Dermis microvascular lymphatic vessel endothelial cell (primary cell): ENCODE measurements around the gene S1PR3. TPM values are rescaled to one million over a fixed set of nuclear protein-coding genes. Genes with fewer than 3 reads are reported as not detected.

Experiments used
- DNase-seq, 2 donors: peaks; one replicate each; pipeline versions ENCODE4 v3.0.0 to v3.0.0-alpha.2; 2010; ENCODE audit warnings: low read depth in 2 of 2
- total RNA-seq: library from RNA; depleted of rRNA; stranded (reverse); fragments of >200 nt; gene quantifications from 2 replicates; pipeline ENCODE4 v1.2.1, GENCODE V29; 2014

S1PR3 gene
- total RNA-seq, 1 donor from 2014 or later, result 1.2 TPM

GRCh38 chr9:89036383-89036782 is 45.1 kb downstream of the S1PR3 start:
- no peak for DNase-seq

GRCh38 chr9:89036891-89037290 is 45.6 kb downstream of the S1PR3 start:
- no peak for DNase-seq

- no peak for DNase-seq
Measured at GRCh38 chr9:89037346-89037745, 46.1 kb downstream of the S1PR3 start.

DNA sequence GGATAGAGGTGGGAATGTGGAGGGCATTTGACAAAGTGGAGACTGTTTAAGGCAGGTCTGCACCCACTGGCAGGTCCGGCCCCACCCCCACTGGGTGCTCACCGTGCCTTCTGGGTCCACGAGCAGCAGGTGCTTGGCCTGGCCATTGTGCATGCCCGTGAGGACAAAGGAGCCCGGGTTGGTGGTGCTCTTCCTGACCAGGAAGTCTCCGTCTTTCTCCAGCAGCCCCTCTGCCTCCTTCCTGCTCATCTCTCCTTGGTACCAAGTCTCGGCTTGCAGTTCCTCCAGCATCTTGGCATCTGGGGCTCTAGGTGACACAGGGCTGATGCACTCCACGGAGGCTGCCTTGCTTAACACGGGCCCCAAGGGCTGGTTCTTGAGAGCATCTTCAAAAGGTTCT is 46.6 kb downstream of the S1PR3 start:
- DNase-seq, result no peak

DNA sequence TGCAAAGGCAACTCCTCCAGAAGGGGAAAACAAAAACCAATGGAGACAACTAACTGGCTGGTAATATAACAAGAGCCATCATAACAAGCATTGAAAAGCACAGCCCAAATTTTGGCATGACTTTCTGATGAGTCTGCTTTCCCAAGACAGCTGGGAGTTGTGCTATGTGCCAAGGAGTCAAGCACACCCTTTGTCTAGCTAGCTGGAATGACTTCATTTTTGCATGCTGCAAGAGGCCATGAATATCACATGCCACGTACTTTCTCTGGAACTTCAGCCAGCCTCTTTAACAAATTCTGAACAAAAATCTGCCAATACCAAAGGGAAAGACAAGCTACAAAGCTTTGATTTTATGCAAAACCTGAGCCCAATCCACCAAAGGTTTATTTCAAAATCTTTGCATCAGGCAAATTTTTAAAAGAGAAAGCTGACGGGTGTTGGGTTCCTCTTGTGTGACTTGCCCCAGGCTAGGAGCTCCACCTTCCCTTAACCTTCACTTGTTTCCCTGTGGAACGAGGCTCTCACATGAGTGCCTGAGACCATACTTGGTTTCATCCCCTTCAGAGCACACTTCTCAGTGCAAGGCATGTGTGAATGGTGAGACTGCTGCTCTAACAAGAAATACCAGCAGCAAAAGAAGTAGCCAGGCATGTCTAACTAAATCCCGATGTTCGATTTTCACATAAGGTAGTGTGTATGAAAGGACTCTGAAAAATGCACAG is 47.3 kb downstream of the S1PR3 start:
- no peak for DNase-seq

DNA sequence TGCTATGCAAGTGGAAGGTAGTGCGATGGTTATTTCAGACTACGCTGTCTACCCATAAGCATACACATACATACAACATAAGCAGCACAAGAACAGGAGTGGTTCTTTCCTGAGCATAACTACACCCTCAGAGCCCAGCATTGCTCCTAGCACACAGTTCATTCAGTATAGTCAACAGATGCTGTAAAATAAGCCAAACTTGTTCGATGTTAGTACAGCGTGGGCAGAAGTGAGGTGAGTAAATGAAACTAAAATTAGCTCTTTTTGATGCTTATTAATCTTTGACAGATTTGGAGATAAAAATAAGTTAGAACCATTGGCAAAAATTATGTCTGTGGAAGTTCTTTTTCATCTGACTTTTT is 47.8 kb downstream of the S1PR3 start:
- DNase-seq, result no peak

- DNase-seq, result no peak
Measured at GRCh38 chr9:89039664-89040063, 48.4 kb downstream of the S1PR3 start.

- no peak for DNase-seq
Measured at GRCh38 chr9:89042984-89043383, 51.7 kb downstream of the S1PR3 start.

DNA sequence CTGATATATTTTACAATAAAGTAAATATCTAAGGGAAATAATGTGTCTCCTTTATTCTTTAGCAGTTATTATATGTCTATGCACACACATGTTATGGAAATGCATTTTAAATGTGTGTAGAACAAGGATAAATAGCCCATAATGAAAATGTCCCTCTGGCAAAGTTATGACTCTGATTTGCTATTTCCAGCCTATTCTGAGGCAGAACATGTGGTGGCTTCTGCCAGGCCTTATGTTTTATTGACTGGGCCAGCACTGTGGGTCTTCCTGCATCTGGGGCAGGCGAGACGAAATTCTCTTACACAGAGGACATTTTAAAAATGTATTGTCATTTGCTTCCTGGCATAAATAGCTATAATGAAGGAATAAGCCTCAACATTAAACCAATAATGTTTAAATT is 52.8 kb downstream of the S1PR3 start:
- DNase-seq, result no peak

GRCh38 chr9:89044881-89045280 is 53.6 kb downstream of the S1PR3 start:
- DNase-seq, result no peak

DNA sequence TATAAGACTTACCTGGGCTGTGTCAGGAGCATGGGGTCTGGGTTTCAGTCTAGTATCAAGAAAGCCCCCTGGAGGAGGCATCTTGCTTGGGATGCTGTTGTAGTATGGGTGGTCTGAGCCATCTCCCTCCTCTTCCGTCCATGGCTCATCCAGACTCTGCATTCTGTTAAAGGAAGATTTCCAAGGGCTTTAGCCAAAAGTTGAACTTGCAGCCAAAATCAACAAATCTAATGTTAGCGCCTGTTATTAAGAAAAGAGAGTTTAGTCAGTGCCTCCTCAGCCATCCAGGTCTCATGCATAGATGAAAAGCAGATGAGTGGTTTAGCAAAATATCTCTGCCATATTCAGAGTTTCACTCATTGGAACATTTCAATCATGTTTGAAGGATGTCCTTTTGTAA is 55.6 kb downstream of the S1PR3 start:
- DNase-seq, result no peak

DNA sequence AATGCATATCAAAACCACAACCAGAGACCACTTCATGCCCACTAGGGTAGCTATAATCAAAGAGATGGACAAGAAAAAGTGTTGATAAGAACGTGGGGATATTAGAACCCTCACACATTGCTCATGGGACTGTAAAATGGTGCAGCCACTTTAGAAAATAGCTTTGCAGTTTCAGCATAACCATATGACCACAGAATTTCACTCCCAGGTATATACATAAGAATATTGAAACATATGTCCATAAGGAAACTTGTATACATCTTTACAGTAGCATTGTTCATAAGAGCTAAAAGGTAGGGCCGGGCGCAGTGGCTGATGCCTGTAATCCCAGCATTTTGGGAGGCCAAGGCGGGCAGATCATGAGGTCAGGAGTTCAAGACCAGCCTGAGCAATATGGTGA is 56.4 kb downstream of the S1PR3 start:
- no peak for DNase-seq

DNA sequence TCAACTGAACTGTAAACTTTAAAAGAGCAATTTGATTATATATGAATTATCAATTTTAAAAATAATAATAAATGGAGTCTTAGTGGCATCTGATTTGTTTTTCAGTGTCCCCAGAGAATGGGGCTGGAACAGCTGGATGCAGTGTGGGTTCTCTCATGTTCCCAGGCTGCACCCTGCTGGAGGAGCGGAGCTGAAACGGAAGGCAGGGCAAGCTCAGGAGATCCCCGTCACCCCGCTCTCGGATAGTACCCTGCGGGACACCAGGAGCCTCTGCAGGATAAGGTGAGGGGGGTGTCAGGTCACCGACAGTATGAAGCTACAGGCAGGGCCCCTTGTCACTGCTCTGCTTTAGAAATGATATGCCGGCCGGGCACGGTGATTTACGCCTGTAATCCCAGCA is 57.3 kb downstream of the S1PR3 start:
- DNase-seq, result no peak

DNA sequence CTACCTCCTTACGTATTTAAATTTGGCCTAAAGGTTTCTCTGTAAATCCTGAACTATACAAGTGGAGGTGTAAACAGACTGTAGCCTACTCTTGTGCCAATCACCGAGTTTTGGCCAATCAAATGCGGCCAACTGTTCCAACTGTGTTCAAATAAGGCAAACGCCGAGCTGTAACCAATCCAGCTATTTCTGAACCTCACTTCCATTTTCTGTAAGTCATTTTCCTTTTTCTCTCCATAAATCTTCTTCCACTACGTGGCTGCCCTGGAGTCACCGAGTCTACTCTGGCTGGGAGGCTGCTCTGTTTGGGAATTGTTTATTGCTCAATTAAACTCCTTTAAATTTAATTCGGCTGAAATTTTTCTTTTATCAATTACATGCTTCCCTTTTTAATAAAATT is 58.4 kb downstream of the S1PR3 start:
- DNase-seq, result no peak

GRCh38 chr9:89051421-89052025 is 60.3 kb downstream of the S1PR3 start:
- DNase-seq, result no peak

GRCh38 chr9:89052470-89053097 is 61.3 kb downstream of the S1PR3 start:
- no peak for DNase-seq

GRCh38 chr9:89053301-89053700 is 62.0 kb downstream of the S1PR3 start:
- no peak for DNase-seq

Other genes with a start within 250 kb of the S1PR3 start
- 0.13 and 0.25 TPM in 2 replicates for gene SHC3, start 187.3 kb downstream of the S1PR3 start, total RNA-seq